SK-N-SH treated with all-trans-retinoic acid at 6 μM for 48 hours (cell line): ENCODE data around the gene NCAPD2.

Source experiments
- GLIS3 ChIP-seq: fragments of 250-450 bp; sonication (Bioruptor Pico); IDR thresholded peaks from 2 replicates; pipeline ENCODE4 v1.5.0; 2020; ENCODE audit warnings: mild to moderate bottlenecking, moderate library complexity
- ZFP3 ChIP-seq: fragments of 250-450 bp; sonication (Bioruptor Pico); IDR thresholded peaks from 2 replicates; pipeline ENCODE4 v1.5.0; 2020; ENCODE audit warnings: mild to moderate bottlenecking, moderate library complexity
- ZNF70 ChIP-seq: fragments of 450-650 bp; formaldehyde crosslinking; IDR thresholded peaks from 2 replicates; pipeline ENCODE4 v1.5.0; 2020; ENCODE audit warnings: mild to moderate bottlenecking, moderate library complexity
- TF ChIP-seq, protein P1 (sequence below): fragments of 250-450 bp; sonication (Bioruptor Pico); IDR thresholded peaks from 2 replicates; pipeline ENCODE4 v1.5.1; 2020; ENCODE audit warnings: low read depth, mild to moderate bottlenecking, moderate library complexity

- TF ChIP-seq, protein P1, sequence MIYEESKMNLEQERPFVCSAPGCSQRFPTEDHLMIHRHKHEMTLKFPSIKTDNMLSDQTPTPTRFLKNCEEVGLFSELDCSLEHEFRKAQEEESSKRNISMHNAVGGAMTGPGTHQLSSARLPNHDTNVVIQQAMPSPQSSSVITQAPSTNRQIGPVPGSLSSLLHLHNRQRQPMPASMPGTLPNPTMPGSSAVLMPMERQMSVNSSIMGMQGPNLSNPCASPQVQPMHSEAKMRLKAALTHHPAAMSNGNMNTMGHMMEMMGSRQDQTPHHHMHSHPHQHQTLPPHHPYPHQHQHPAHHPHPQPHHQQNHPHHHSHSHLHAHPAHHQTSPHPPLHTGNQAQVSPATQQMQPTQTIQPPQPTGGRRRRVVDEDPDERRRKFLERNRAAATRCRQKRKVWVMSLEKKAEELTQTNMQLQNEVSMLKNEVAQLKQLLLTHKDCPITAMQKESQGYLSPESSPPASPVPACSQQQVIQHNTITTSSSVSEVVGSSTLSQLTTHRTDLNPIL (CRISPR knock-in tag), result no peak
- no peak for TF ChIP-seq ZFP3
- TF ChIP-seq GLIS3 (CRISPR knock-in tag), result no peak
- TF ChIP-seq ZNF70 (CRISPR knock-in tag), result no peak
These were observed 79.1 kb downstream of the NCAPD2 start for GRCh38 chr12:6573001-6573400.
